CD4-positive, alpha-beta T cell (primary cell): ENCODE data around the gene CNOT6. TPM values are rescaled to one million over a fixed set of nuclear protein-coding genes. Genes with fewer than 3 reads are reported as not detected.

Experiments
- ATAC-seq: fragments of 200-7000 bp; cut with Tn5 transposase; one replicate; pipeline ENCODE4 v1.10.0; 2022; ENCODE audit warnings: mild to moderate bottlenecking; ENCODE audit not compliant: poor library complexity
- CTCF ChIA-PET: fragments of 350-600 bp; sonication (Branson Sonifier 250); formaldehyde crosslinking; loops from one replicate; lab custom pipeline; 2021; ENCODE audit warnings: antibody characterized with exemption, inconsistent platforms; lab: Charles Lee
- POLR2A ChIA-PET: fragments of 350-600 bp; sonication (Branson Sonifier 250); formaldehyde crosslinking; loops from one replicate; lab custom pipeline; 2021; ENCODE audit warnings: antibody characterized with exemption, inconsistent platforms; lab: Charles Lee
- DNase-seq, 14 experiments: peaks; one replicate each; pipeline ENCODE4 v3.0.0-alpha.2; 2013 to 2020; ENCODE audit warnings: mixed read lengths in 2 of 14
- H3K27ac ChIP-seq, 2 donors: one replicate each; pipeline versions ENCODE4 v1.5.1 to v1.7.0; 2013; ENCODE audit warnings: low read length in 2 of 2, low read depth in 1 of 2, mild to moderate bottlenecking in 1 of 2
- H3K27me3 ChIP-seq, 2 experiments: 1 replicate in 1 of 2; 2 replicates in 1 of 2; pipeline versions ENCODE4 v1.6.1 to v1.7.0; 2013; ENCODE audit warnings: low read length in 2 of 2, control low read depth in 1 of 2, mild to moderate bottlenecking in 1 of 2, moderate library complexity in 1 of 2; ENCODE audit not compliant: insufficient read depth in 2 of 2, control insufficient read depth in 1 of 2
- H3K36me3 ChIP-seq: one replicate; pipeline ENCODE4 v1.6.1; 2013; ENCODE audit warnings: low read length, control low read depth; ENCODE audit not compliant: insufficient read depth
- H3K4me1 ChIP-seq: one replicate; pipeline ENCODE4 v1.6.1; 2013; ENCODE audit warnings: low read length, control low read depth; ENCODE audit not compliant: insufficient read depth
- H3K4me3 ChIP-seq: one replicate; pipeline ENCODE4 v1.5.1; 2013; ENCODE audit warnings: mild to moderate bottlenecking, low read length, moderate library complexity
- H3K9me3 ChIP-seq, 2 experiments: 1 replicate in 1 of 2; 2 replicates in 1 of 2; pipeline versions ENCODE4 v1.6.1 to v1.7.0; 2013; ENCODE audit warnings: low read length in 2 of 2, mild to moderate bottlenecking in 2 of 2, control low read depth in 1 of 2, moderate library complexity in 1 of 2; ENCODE audit not compliant: control insufficient read depth in 1 of 2, insufficient read depth in 1 of 2
- H3K27ac Mint-ChIP-seq: one replicate; pipeline ENCODE4 v1.8.0; 2020; ENCODE audit warnings: mixed read lengths
- H3K27me3 Mint-ChIP-seq: one replicate; pipeline ENCODE4 v1.8.0; 2021; ENCODE audit warnings: mixed read lengths
- H3K36me3 Mint-ChIP-seq: one replicate; pipeline ENCODE4 v1.8.0; 2021; ENCODE audit warnings: low read depth, mixed read lengths
- H3K4me1 Mint-ChIP-seq: one replicate; pipeline ENCODE4 v1.8.0; 2021; ENCODE audit warnings: low read depth, mixed read lengths
- H3K4me3 Mint-ChIP-seq: one replicate; pipeline ENCODE4 v1.8.0; 2020; ENCODE audit warnings: mild to moderate bottlenecking, mixed read lengths
- H3K9me3 Mint-ChIP-seq: one replicate; pipeline ENCODE4 v1.8.0; 2020; ENCODE audit warnings: mixed read lengths
- intact Hi-C, 2 experiments: fragments of 100-400 bp; cut with DNase I in 1 of 2; cut with micrococcal nuclease in 1 of 2; formaldehyde crosslinking; loops; one replicate each; pipeline versions ENCODE4 v1.15.1 to v1.9.0; 2023 to 2025; cut with DNase I, micrococcal nuclease
- total RNA-seq, 174 experiments: library from RNA in 2 of 174; stranded (reverse) in 2 of 174; gene quantifications; one replicate each; pipeline ENCODE4 v1.2.3 and lab custom pipeline; 2021 to 2026
- TF ChIP-seq, protein P1 (sequence below): fragments of 200-600 bp; IDR thresholded peaks from one replicate; pipeline ENCODE4 v1.8.0; 2022; ENCODE audit warnings: antibody characterized with exemption, mild to moderate bottlenecking

Gene CNOT6
- total RNA-seq, 2 experiments from 2014 or later, result 12.5 to 13.8 TPM

DNA sequence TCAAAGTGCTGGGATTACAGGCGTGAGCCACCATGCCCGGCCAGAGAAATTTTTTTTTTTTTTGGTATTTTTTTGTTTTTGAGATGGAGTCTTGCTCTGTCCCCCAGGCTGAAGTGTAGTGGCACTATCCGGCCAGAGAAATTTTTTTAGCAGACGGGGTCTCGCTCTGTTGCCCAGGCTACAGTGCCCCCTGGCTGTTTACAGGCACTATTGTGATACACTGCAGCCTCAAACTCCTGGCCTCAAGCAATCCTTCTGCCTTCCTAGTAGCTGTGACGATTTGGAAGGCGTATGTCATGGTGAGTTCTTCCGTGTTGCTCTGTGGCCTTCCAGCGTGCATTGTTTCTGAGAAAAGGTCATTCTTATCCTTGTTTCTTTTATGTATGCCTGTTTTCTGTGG, 47.5 kb downstream of the CNOT6 start:
- TF ChIP-seq, protein P1, sequence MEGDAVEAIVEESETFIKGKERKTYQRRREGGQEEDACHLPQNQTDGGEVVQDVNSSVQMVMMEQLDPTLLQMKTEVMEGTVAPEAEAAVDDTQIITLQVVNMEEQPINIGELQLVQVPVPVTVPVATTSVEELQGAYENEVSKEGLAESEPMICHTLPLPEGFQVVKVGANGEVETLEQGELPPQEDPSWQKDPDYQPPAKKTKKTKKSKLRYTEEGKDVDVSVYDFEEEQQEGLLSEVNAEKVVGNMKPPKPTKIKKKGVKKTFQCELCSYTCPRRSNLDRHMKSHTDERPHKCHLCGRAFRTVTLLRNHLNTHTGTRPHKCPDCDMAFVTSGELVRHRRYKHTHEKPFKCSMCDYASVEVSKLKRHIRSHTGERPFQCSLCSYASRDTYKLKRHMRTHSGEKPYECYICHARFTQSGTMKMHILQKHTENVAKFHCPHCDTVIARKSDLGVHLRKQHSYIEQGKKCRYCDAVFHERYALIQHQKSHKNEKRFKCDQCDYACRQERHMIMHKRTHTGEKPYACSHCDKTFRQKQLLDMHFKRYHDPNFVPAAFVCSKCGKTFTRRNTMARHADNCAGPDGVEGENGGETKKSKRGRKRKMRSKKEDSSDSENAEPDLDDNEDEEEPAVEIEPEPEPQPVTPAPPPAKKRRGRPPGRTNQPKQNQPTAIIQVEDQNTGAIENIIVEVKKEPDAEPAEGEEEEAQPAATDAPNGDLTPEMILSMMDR, result no peak
- DNase-seq, result no peak

GRCh38 chr5:180545248-180545647, 51.1 kb downstream of the CNOT6 start:
- Histone ChIP-seq H3K9me3 (no peaks in the 10 kb centered on the region), H3K4me3 (no peak overlapping the region), H3K4me1 (no peaks in the 10 kb centered on the region), H3K36me3 (peaks cover 19% of the 10 kb centered on the region), H3K27ac (no peak overlapping the region), H3K27me3 (no peaks in the 10 kb centered on the region)
- peaks cover 71% of the 10 kb centered on the region for H3K36me3 Mint-ChIP-seq
- intact Hi-C loops, result no loop called here
- DNase-seq (no peak), ATAC-seq (no peak)
- no peak overlapping the region for H3K4me3 Mint-ChIP-seq
- TF ChIP-seq, protein P1, result no peak
- POLR2A ChIA-PET, result no interaction called here
- H3K27me3 Mint-ChIP-seq, result no peaks in the 10 kb centered on the region
- CTCF ChIA-PET, result no interaction called here
- H3K4me1 Mint-ChIP-seq, result peaks cover 12% of the 10 kb centered on the region
- no peak overlapping the region for H3K27ac Mint-ChIP-seq
- no peaks in the 10 kb centered on the region for H3K9me3 Mint-ChIP-seq

More for the DNA sequence above, 47.5 kb downstream of the CNOT6 start:
- Histone ChIP-seq H3K27me3 (no peaks in the 10 kb centered on the region), H3K4me1 (no peaks in the 10 kb centered on the region), H3K9me3 (no peaks in the 10 kb centered on the region), H3K4me3 (no peak overlapping the region), H3K36me3 (peaks cover 14% of the 10 kb centered on the region), H3K27ac (no peak overlapping the region)
- peaks cover 75% of the 10 kb centered on the region for H3K36me3 Mint-ChIP-seq
- CTCF ChIA-PET, result no interaction called here
- no peaks in the 10 kb centered on the region for H3K9me3 Mint-ChIP-seq
- H3K27ac Mint-ChIP-seq, result no peak overlapping the region
- no peak for ATAC-seq
- intact Hi-C loops, result no loop called here
- POLR2A ChIA-PET, result no interaction called here
- peaks cover 6% of the 10 kb centered on the region for H3K4me1 Mint-ChIP-seq
- no peak overlapping the region for H3K4me3 Mint-ChIP-seq
- H3K27me3 Mint-ChIP-seq, result no peaks in the 10 kb centered on the region

GRCh38 chr5:180548563-180548962, 54.4 kb downstream of the CNOT6 start:
- TF ChIP-seq, protein P1, result no peak
- Histone ChIP-seq H3K4me3 (no peak overlapping the region), H3K36me3 (peaks cover 35% of the 10 kb centered on the region), H3K4me1 (no peaks in the 10 kb centered on the region), H3K9me3 (no peaks in the 10 kb centered on the region), H3K27me3 (no peaks in the 10 kb centered on the region), H3K27ac (no peak overlapping the region)
- DNase-seq (no peak), ATAC-seq (no peak)
- H3K4me3 Mint-ChIP-seq, result no peak overlapping the region
- CTCF ChIA-PET, result no interaction called here
- POLR2A ChIA-PET, result no interaction called here
- no peak overlapping the region for H3K27ac Mint-ChIP-seq
- peaks cover 12% of the 10 kb centered on the region for H3K4me1 Mint-ChIP-seq
- no peaks in the 10 kb centered on the region for H3K9me3 Mint-ChIP-seq
- intact Hi-C loops, result no loop called here
- peaks cover 78% of the 10 kb centered on the region for H3K36me3 Mint-ChIP-seq
- H3K27me3 Mint-ChIP-seq, result no peaks in the 10 kb centered on the region
